ENCODE data around the gene NDUFB3.

The NDUFB3 gene

GRCh38 chr2:201109186-201109585, 37.4 kb downstream of the NDUFB3 start:
- H3K4me1 Mint-ChIP-seq, result no peaks in the 10 kb centered on the region
- peaks cover 3% of the 10 kb centered on the region for H3K27me3 Mint-ChIP-seq (ENCODE audit: low read depth, poor library complexity)
- no peaks in the 10 kb centered on the region for H3K36me3 Mint-ChIP-seq (ENCODE audit: low read depth)
- H3K27ac Mint-ChIP-seq, result no peak overlapping the region
- TF ChIP-seq CTCF (IDR thresholded peaks at IDR 0.05), result no peak
- no peak overlapping the region for H3K4me3 Mint-ChIP-seq
- no peak for DNase-seq
- no peaks in the 10 kb centered on the region for H3K9me3 Mint-ChIP-seq

GRCh38 chr2:201110615-201111014, 38.8 kb downstream of the NDUFB3 start:
- Mint-ChIP-seq H3K27ac (no peak overlapping the region), H3K4me3 (no peak overlapping the region), H3K9me3 (peaks cover 10% of the 10 kb centered on the region), H3K27me3 (ENCODE audit: low read depth, poor library complexity) (peaks cover 8% of the 10 kb centered on the region), H3K36me3 (ENCODE audit: low read depth) (peaks cover 6% of the 10 kb centered on the region), H3K4me1 (peaks cover 5% of the 10 kb centered on the region)
- no peak for TF ChIP-seq CTCF (IDR thresholded peaks at IDR 0.05)
- no peak for DNase-seq

- peaks cover 6% of the 10 kb centered on the region for H3K27me3 Mint-ChIP-seq (ENCODE audit: low read depth, poor library complexity)
- peaks cover 5% of the 10 kb centered on the region for H3K4me1 Mint-ChIP-seq
- no peak for TF ChIP-seq CTCF (IDR thresholded peaks at IDR 0.05)
- H3K36me3 Mint-ChIP-seq (ENCODE audit: low read depth), result peaks cover 6% of the 10 kb centered on the region
- DNase-seq, result no peak
- no peak overlapping the region for H3K4me3 Mint-ChIP-seq
- peaks cover 15% of the 10 kb centered on the region for H3K9me3 Mint-ChIP-seq
- no peak overlapping the region for H3K27ac Mint-ChIP-seq
Observed at GRCh38 chr2:201111096-201111495, 39.3 kb downstream of the NDUFB3 start.

GRCh38 chr2:201114350-201114749, 42.5 kb downstream of the NDUFB3 start:
- Mint-ChIP-seq H3K9me3 (peaks cover 18% of the 10 kb centered on the region), H3K4me3 (no peak overlapping the region), H3K4me1 (peaks cover 25% of the 10 kb centered on the region), H3K36me3 (ENCODE audit: low read depth) (peaks cover 6% of the 10 kb centered on the region), H3K27me3 (ENCODE audit: low read depth, poor library complexity) (peaks cover 16% of the 10 kb centered on the region), H3K27ac (peak overlapping the region; percentile 87)
- no peak for DNase-seq
- no peak for TF ChIP-seq CTCF (IDR thresholded peaks at IDR 0.05)

- DNase-seq, result no peak
- peak overlapping the region; percentile 41 for H3K4me3 Mint-ChIP-seq
- H3K27me3 Mint-ChIP-seq (ENCODE audit: low read depth, poor library complexity), result peaks cover 18% of the 10 kb centered on the region
- H3K9me3 Mint-ChIP-seq, result peaks cover 18% of the 10 kb centered on the region
- no peak for TF ChIP-seq CTCF (IDR thresholded peaks at IDR 0.05)
- H3K36me3 Mint-ChIP-seq (ENCODE audit: low read depth), result peaks cover 6% of the 10 kb centered on the region
- peak overlapping the region; percentile 87 for H3K27ac Mint-ChIP-seq
- H3K4me1 Mint-ChIP-seq, result peaks cover 28% of the 10 kb centered on the region
Observed at GRCh38 chr2:201114846-201115245, 43.0 kb downstream of the NDUFB3 start.

GRCh38 chr2:201116115-201116958, 44.5 kb downstream of the NDUFB3 start, which contains the start of gene CFLAR:
TSS of gene CFLAR (plus strand) at chr2:201116164. CDS start at chr2:201129866, 13,702 bp downstream.
- H3K4me1 Mint-ChIP-seq, result peaks cover 28% of the 10 kb centered on the region
- H3K27me3 Mint-ChIP-seq (ENCODE audit: low read depth, poor library complexity), result peaks cover 26% of the 10 kb centered on the region
- H3K9me3 Mint-ChIP-seq, result peaks cover 18% of the 10 kb centered on the region
- H3K36me3 Mint-ChIP-seq (ENCODE audit: low read depth), result peaks cover 6% of the 10 kb centered on the region
- peak; percentile 55 for DNase-seq
- peak within 1 kb of the TSS; percentile 83 for H3K4me3 Mint-ChIP-seq
- no peak for TF ChIP-seq CTCF (IDR thresholded peaks at IDR 0.05)
- peak within 1 kb of the TSS; percentile 64 for H3K27ac Mint-ChIP-seq
